ENCODE measurements around the gene DDX10. TPM values are rescaled to one million over a fixed set of nuclear protein-coding genes. Genes with fewer than 3 reads are reported as not detected.

Gene DDX10
- polyA plus RNA-seq, 1 experiment: 11.0 TPM

DNA sequence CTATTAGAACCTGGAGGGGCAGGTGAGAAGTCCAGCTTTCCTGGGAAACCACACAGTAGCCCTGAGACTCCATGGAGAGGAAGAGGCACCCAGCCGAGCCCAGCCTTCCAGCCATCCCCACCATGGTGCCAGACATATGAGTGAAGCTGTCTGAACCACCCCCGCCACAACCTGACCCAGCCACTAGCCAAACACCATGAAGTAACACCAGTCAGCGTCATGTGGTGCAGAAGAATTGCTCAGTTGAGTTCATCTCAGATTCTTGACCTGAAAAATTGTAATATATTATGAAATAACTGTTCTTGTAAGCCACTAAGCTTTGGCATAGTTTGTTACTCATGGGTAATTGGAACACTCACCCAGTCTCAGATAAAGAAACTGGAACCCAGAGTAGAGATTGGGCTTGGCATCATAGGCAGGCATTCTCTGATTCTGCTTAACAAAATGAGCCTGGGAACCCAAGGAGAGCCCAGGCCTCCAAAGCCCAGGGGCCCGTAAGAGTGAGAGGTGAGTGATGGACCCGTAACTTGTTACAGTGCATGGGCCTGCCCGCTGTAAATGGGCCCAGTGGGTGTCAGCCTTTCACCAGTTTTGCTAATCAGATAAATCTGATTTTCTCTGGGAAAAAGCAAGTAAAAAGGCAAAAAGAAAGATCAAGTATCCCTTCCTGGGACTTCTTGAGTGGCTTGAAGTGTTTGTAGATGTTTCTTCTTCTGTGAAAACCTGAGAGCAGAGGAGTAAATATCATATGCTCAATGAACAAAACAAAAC, 305.5 kb downstream of the DDX10 start:
- Histone ChIP-seq H3K27me3 (ENCODE audit: control insufficient read depth, insufficient read depth, low read length) (no peaks in the 10 kb centered on the region), H3K4me3 (ENCODE audit: low read depth, low read length) (no peak overlapping the region), H3K36me3 (ENCODE audit: control insufficient read depth, insufficient read depth, low read length) (no peaks in the 10 kb centered on the region)
- DNase-seq (ENCODE audit: low read depth): no peak
- CTCF ChIA-PET: interaction anchor here (0.6 kb wide), 1 partner anchor 377 kb away, joined by 5 read pairs; no protein-coding TSS in a partner anchor
- POLR2A ChIA-PET: no interaction called here
- TF ChIP-seq, protein P1, sequence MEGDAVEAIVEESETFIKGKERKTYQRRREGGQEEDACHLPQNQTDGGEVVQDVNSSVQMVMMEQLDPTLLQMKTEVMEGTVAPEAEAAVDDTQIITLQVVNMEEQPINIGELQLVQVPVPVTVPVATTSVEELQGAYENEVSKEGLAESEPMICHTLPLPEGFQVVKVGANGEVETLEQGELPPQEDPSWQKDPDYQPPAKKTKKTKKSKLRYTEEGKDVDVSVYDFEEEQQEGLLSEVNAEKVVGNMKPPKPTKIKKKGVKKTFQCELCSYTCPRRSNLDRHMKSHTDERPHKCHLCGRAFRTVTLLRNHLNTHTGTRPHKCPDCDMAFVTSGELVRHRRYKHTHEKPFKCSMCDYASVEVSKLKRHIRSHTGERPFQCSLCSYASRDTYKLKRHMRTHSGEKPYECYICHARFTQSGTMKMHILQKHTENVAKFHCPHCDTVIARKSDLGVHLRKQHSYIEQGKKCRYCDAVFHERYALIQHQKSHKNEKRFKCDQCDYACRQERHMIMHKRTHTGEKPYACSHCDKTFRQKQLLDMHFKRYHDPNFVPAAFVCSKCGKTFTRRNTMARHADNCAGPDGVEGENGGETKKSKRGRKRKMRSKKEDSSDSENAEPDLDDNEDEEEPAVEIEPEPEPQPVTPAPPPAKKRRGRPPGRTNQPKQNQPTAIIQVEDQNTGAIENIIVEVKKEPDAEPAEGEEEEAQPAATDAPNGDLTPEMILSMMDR (IDR thresholded peaks at IDR 0.05; ENCODE audit: insufficient read depth, low read depth, low read length): no peak

DNA sequence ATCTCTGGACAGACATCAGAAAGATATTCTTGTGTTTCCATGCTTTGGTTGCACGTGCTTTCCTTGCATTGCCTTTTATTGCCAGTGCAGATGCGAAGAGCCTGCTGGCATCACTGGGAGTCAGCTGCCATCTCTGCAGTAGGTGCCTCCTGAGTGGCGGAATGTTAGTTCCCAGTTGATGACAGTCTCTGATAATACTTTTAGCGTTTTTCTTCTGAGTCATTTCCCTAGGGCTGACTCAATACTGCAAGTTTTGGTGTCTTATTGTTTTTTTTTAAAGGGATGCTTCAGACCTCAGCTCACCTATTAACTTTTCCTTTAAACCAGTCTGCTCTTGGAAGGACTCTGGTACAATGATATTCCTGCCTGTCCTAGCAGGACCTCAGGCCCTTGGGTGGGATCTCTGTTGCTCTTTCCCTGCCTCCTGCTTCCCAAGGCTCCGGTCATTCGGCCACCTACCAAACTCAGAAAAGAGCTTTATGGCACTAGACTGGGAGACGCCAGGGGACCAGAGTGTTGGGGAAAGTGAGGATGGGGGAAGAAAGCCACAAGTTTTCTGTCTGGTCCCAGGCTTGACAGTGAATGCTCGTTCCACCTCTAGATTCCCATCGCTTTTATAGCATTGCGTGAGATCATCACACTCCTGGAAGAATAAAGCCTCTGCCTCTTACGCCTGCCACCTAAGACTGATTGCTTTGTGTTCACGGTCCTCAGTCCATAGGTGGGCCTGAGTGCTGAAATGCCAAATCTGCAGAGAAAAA, 308.7 kb downstream of the DDX10 start:
- no peaks in the 10 kb centered on the region for H3K36me3 ChIP-seq (ENCODE audit: control insufficient read depth, insufficient read depth, low read length)
- CTCF ChIA-PET: interaction anchor here (0.7 to 1.0 kb wide), 2 partner anchors 58 to 91 kb away, joined by 3 read pairs; no protein-coding TSS in a partner anchor
- DNase-seq (ENCODE audit: low read depth): peak; percentile 69
- H3K27me3 ChIP-seq (ENCODE audit: control insufficient read depth, insufficient read depth, low read length): no peaks in the 10 kb centered on the region
- H3K4me3 ChIP-seq (ENCODE audit: low read depth, low read length): no peak overlapping the region
- TF ChIP-seq, protein P1 (IDR thresholded peaks at IDR 0.05; ENCODE audit: insufficient read depth, low read depth, low read length): no peak
- POLR2A ChIA-PET: no interaction called here

GRCh38 chr11:108975026-108975425, 310.2 kb downstream of the DDX10 start:
- ChIA-PET POLR2A (no interaction called here), CTCF (interaction anchor here (1.0 kb wide), 1 partner anchor 8 kb away, joined by 7 read pairs; no protein-coding TSS in a partner anchor)
- DNase-seq (ENCODE audit: low read depth): no peak
- Histone ChIP-seq H3K36me3 (ENCODE audit: control insufficient read depth, insufficient read depth, low read length) (no peaks in the 10 kb centered on the region), H3K4me3 (ENCODE audit: low read depth, low read length) (no peak overlapping the region), H3K27me3 (ENCODE audit: control insufficient read depth, insufficient read depth, low read length) (no peaks in the 10 kb centered on the region)
- TF ChIP-seq, protein P1 (IDR thresholded peaks at IDR 0.05; ENCODE audit: insufficient read depth, low read depth, low read length): no peak

DNA sequence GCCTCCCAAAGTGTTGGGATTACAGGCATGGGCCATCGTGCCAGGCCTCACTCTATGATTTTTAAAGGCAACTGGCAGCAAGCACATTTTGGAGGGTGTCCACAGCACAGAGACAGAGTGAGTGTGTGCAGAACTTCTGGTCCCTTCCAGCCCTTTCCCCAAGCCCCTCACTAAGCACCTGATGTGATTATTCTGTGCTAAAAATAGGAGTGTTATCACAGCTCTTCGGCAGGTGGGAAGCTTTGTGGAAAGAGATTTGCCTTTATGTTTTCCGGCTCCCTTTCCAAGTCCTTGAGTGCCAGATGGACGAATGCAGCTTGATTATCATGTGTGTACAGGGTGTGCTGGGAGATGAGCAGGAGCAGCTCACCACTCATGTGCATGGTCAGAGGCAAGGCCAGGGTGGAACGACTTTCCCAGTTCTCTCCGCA, 310.8 kb downstream of the DDX10 start:
- Histone ChIP-seq H3K4me3 (ENCODE audit: low read depth, low read length) (no peak overlapping the region), H3K36me3 (ENCODE audit: control insufficient read depth, insufficient read depth, low read length) (no peaks in the 10 kb centered on the region), H3K27me3 (ENCODE audit: control insufficient read depth, insufficient read depth, low read length) (no peaks in the 10 kb centered on the region)
- ChIA-PET POLR2A (no interaction called here), CTCF (interaction anchor here (1.0 kb wide), 1 partner anchor 8 kb away, joined by 7 read pairs; no protein-coding TSS in a partner anchor)
- TF ChIP-seq, protein P1 (IDR thresholded peaks at IDR 0.05; ENCODE audit: insufficient read depth, low read depth, low read length): no peak
- no peak for DNase-seq (ENCODE audit: low read depth)
